ENCODE results near the gene C5orf34.
A peak's percentile ranks its signal among the peaks of the same experiment; 100 is the strongest.

The C5orf34 gene

DNA sequence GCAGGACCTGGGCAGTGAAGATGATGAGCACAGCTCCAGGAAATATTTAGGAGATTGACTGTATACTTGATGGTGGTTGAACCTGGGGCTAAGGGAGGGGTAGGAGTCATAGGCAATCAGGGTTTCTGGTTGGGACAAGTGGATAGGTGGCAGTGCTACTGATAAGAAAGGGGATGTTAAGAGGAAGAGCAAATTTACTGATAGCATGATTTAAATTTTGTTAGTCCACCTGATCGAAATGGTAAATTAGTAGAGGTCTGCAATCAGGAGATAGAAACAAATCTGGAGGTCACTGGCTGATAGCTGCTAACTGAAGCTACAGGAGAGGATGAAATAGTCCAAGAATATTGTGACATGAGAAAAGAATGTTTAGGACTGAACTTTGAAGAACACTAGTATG, 5.7 kb upstream of the C5orf34 start:
- H3K4me2 ChIP-seq (ENCODE audit: low read depth, low read length, poor library complexity, severe bottlenecking), result no peak overlapping the region
- no peaks in the 10 kb centered on the region for H4K20me1 ChIP-seq (ENCODE audit: low read depth, low read length)
- H3K9me2 ChIP-seq (replicated peaks; ENCODE audit: insufficient read depth, low read length), result no peaks in the 10 kb centered on the region
- no peaks in the 10 kb centered on the region for H3K79me2 ChIP-seq (ENCODE audit: insufficient read depth, low read length)
- H3K27ac ChIP-seq (ENCODE audit: low read depth, low read length), result no peak overlapping the region
- H3K9me3 ChIP-seq (ENCODE audit: insufficient read depth, low read length), result no peaks in the 10 kb centered on the region
- H3K27me3 ChIP-seq (ENCODE audit: low read length), result no peaks in the 10 kb centered on the region
- TF ChIP-seq, protein P1, sequence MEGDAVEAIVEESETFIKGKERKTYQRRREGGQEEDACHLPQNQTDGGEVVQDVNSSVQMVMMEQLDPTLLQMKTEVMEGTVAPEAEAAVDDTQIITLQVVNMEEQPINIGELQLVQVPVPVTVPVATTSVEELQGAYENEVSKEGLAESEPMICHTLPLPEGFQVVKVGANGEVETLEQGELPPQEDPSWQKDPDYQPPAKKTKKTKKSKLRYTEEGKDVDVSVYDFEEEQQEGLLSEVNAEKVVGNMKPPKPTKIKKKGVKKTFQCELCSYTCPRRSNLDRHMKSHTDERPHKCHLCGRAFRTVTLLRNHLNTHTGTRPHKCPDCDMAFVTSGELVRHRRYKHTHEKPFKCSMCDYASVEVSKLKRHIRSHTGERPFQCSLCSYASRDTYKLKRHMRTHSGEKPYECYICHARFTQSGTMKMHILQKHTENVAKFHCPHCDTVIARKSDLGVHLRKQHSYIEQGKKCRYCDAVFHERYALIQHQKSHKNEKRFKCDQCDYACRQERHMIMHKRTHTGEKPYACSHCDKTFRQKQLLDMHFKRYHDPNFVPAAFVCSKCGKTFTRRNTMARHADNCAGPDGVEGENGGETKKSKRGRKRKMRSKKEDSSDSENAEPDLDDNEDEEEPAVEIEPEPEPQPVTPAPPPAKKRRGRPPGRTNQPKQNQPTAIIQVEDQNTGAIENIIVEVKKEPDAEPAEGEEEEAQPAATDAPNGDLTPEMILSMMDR (IDR thresholded peaks at IDR 0.05; ENCODE audit: insufficient read depth, low read length, poor library complexity, severe bottlenecking), result no peak
- no peak for TF ChIP-seq EZH2phosphoT487 (conservative IDR thresholded peaks at IDR 0.05; ENCODE audit: low read length)
- no peak overlapping the region for H3K4me3 ChIP-seq (ENCODE audit: insufficient read depth, low read length, poor library complexity, severe bottlenecking)
- peaks cover 7% of the 10 kb centered on the region; the same call in 1 of the 2 replicates for H3F3A ChIP-seq (ENCODE audit: insufficient read depth)
- no peak overlapping the region for H2AFZ ChIP-seq (ENCODE audit: low read depth, low read length, severe bottlenecking)
- H3K9ac ChIP-seq (ENCODE audit: low read length), result no peak overlapping the region
- H3K36me3 ChIP-seq (ENCODE audit: low read length), result 0 out of 2 replicates have a peak, but pooled peaks cover 3% of the 10 kb centered on the region

DNA sequence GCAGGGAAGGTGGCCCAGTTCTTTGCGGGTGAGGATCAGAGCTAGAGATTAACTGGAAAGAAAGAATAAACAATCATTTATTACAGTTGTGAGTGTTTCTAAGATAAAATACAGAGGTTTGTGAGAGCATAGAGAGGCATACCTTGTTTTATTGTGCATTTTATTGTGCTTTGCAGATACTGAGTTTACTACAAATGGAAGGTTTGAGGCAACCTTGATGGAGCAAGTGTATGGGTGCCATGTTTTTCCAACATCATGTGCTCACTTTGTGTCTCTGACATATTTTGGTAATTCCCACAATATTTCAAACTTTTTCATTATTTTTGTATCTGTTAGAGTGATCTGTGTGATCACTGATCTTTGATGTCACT, 715 bp upstream of the C5orf34 start:
- Histone ChIP-seq H3F3A (ENCODE audit: insufficient read depth) (peaks cover 7% of the 10 kb centered on the region; the same call in 1 of the 2 replicates), H4K20me1 (ENCODE audit: low read depth, low read length) (no peaks in the 10 kb centered on the region), H3K4me2 (ENCODE audit: low read depth, low read length, poor library complexity, severe bottlenecking) (peak overlapping the region; percentile 96), H3K27ac (ENCODE audit: low read depth, low read length) (peak overlapping the region; percentile 84), H3K79me2 (ENCODE audit: insufficient read depth, low read length) (peaks cover 28% of the 10 kb centered on the region), H3K4me3 (ENCODE audit: insufficient read depth, low read length, poor library complexity, severe bottlenecking) (peak overlapping the region; percentile 86), H3K9ac (ENCODE audit: low read length) (peak overlapping the region; percentile 89), H3K9me3 (ENCODE audit: insufficient read depth, low read length) (no peaks in the 10 kb centered on the region), H3K9me2 (replicated peaks; ENCODE audit: insufficient read depth, low read length) (no peaks in the 10 kb centered on the region), H3K27me3 (ENCODE audit: low read length) (no peaks in the 10 kb centered on the region), H2AFZ (ENCODE audit: low read depth, low read length, severe bottlenecking) (peak overlapping the region; percentile 87), H3K36me3 (ENCODE audit: low read length) (no peaks in the 10 kb centered on the region)
- no peak for TF ChIP-seq EZH2phosphoT487 (conservative IDR thresholded peaks at IDR 0.05; ENCODE audit: low read length)
- TF ChIP-seq, protein P1 (IDR thresholded peaks at IDR 0.05; ENCODE audit: insufficient read depth, low read length, poor library complexity, severe bottlenecking), result no peak

DNA sequence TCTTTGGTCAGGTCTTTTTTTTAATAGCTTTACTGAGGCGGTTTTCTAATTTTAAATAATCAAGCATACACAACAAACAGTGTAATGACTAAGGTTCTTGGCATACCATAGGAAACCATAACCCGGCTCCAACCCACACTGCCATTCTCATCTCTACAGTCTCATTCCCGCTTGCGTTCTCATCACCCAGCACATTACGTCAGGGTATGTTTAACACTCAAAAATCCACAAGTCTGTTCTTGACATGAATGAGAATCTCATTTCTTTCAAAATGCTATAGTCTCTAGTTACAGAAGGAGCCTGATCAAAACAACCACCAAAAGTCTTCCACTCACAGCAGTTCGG, 505 bp downstream of the C5orf34 start:
- H2AFZ ChIP-seq (ENCODE audit: low read depth, low read length, severe bottlenecking), result peak overlapping the region; percentile 89
- H3K79me2 ChIP-seq (ENCODE audit: insufficient read depth, low read length), result peaks cover 28% of the 10 kb centered on the region
- TF ChIP-seq, protein P1 (IDR thresholded peaks at IDR 0.05; ENCODE audit: insufficient read depth, low read length, poor library complexity, severe bottlenecking), result no peak
- TF ChIP-seq EZH2phosphoT487 (conservative IDR thresholded peaks at IDR 0.05; ENCODE audit: low read length), result no peak
- peak overlapping the region; percentile 84 for H3K27ac ChIP-seq (ENCODE audit: low read depth, low read length)
- H3K9me3 ChIP-seq (ENCODE audit: insufficient read depth, low read length), result no peaks in the 10 kb centered on the region
- peak overlapping the region; percentile 89 for H3K9ac ChIP-seq (ENCODE audit: low read length)
- H3K36me3 ChIP-seq (ENCODE audit: low read length), result no peaks in the 10 kb centered on the region
- H3K4me3 ChIP-seq (ENCODE audit: insufficient read depth, low read length, poor library complexity, severe bottlenecking), result peak overlapping the region; percentile 86
- no peaks in the 10 kb centered on the region for H3K9me2 ChIP-seq (replicated peaks; ENCODE audit: insufficient read depth, low read length)
- H3F3A ChIP-seq (ENCODE audit: insufficient read depth), result peaks cover 7% of the 10 kb centered on the region; the same call in 1 of the 2 replicates
- H3K4me2 ChIP-seq (ENCODE audit: low read depth, low read length, poor library complexity, severe bottlenecking), result peak overlapping the region; percentile 96
- H3K27me3 ChIP-seq (ENCODE audit: low read length), result no peaks in the 10 kb centered on the region
- no peaks in the 10 kb centered on the region for H4K20me1 ChIP-seq (ENCODE audit: low read depth, low read length)
